Ammon's horn (tissue), 1 donor: ENCODE measurements around the gene GZMM.
"Not testable (repeated sequence)": the region's sequence is repeated elsewhere in the genome, so short reads cannot be mapped to it uniquely, and the experiment has no call there.

Experiments used
- DNase-seq: peaks from one replicate; pipeline ENCODE4 v3.0.0-alpha.2; 2016; ENCODE audit warnings: low spot score

GZMM gene

DNA sequence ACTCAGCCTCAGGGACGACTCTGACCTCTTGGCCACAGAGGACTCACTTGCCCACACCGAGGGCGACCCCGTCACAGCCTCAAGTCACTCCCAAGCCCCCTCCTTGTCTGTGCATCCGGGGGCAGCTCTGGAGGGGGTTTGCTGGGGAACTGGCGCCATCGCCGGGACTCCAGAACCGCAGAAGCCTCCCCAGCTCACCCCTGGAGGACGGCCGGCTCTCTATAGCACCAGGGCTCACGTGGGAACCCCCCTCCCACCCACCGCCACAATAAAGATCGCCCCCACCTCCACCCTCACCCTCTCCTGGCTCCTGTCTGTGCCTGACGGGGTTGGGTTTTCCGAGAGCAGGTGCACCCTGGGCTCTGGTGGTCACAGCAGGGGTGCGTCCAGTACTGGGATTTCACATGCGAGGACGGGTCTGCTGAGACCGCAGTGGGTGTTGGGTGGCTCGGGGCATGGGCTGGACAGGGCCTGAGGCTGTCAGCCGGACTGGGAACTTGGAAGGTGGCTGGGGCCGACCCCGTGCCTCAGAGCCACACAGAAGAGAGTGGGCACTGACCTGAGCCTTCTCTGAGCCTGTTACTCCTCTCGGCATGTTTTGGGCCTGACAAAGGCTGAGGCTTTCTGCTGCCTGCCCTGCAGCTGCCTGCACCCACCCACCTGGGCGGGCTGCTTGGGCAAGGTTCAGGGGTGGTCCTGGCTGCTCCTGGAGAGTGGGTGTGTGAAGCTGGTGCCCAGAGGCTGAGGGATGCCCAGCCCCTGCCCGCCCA lies 39.5 kb downstream of the GZMM start:
- DNase-seq: no peak

DNA sequence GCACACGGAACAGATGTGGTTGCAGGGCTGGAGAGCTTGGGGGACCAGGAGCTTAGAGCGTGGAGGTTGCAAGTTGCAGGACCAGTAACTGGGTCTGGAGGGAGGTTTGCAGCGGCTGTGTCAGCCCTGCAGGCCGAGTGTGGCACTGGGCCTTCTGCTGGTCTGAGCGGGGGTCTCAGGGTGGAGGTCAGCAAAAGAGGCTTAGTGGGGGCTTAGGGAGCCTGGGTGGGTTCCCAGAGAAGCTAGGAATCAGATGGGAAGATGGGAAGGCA lies 40.1 kb downstream of the GZMM start:
- DNase-seq: no peak

GRCh38 chr19:584240-585001 lies 40.6 kb downstream of the GZMM start:
- peak; percentile 74 for DNase-seq

- not testable (repeated sequence) for DNase-seq
These were observed 41.3 kb downstream of the GZMM start for GRCh38 chr19:585146-585545.

DNA sequence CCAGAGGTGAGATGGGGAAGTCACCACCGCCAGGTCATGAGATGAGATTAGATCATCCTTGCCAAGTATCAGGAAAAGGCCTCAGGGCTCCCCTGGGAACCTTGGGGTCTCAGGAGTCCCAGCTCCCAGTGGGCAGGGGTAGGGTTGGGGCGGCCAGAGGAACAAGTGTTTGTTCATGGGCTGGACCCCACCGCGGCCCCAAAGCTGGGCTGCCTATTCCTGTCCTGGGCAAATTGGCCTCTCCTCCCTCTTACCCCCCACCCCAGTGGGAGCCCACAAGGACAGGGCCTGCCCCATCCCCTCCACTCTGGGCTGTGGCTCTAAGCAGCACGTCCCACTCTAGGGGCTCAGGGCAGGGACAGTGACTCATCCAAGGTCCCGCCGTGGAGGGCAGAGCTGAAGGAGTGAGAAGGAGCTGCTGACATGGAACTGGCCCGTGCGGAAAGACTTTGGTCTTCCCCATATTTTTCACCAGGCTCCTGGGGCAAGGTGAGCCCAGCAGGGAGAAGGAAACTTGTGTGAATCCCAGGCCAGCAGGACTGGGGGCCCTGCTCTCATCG lies 41.8 kb downstream of the GZMM start:
- no peak for DNase-seq

GRCh38 chr19:588093-588740 lies 44.4 kb downstream of the GZMM start:
- DNase-seq: peak; percentile 93

DNA sequence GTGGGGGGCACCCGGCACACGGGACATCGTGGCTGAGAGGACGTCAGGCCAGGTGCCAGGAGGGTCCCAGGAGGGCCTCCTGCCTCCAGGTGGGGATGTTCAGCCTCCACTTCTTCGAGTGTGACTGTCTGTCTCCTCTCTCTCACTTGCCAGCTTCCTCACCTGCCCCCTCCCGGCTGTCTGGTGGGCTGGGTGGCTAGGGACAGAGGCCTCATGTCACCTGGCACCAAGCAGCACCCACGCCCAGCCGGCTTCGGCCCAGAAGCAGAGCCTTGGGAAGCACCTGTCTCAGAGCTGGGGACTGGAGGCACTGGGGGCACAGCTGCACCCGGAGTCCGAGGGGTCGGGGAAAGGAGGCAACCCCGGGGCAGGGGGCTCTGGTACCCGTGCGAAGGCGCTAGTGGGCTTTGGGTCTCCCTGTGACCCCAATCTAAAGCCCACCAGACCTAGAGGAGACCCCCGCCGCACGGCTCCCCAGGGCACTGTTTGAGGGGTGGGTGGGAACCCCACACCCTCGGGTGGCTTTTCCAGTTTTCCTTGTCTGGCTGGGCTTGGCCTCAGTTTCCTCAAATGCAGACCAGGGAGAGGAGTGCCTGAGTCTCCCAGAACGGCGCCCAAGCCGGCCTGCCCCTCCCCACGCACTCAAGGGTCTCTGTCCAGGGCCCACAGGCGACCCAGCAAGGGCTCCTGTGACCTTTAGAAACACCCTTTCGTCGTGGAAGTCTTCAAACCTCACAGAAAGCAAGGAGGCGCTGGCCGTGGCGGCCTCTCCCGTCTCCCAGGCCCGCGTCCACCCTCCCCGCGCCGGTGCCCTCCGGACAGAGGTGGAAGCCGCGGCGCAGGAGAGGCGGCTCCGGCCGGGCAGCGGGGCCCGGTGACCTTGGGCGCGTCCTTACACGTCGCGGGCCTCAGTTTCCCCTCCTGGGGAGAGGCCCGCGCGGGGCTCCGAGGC lies 45.2 kb downstream of the GZMM start:
- no peak for DNase-seq

GRCh38 chr19:589693-590395 lies 46.0 kb downstream of the GZMM start, which contains the start of gene HCN2:
TSS of gene HCN2 (plus strand) at chr19:589881. CDS start at chr19:589946, 65 bp downstream.
- no peak for DNase-seq

DNA sequence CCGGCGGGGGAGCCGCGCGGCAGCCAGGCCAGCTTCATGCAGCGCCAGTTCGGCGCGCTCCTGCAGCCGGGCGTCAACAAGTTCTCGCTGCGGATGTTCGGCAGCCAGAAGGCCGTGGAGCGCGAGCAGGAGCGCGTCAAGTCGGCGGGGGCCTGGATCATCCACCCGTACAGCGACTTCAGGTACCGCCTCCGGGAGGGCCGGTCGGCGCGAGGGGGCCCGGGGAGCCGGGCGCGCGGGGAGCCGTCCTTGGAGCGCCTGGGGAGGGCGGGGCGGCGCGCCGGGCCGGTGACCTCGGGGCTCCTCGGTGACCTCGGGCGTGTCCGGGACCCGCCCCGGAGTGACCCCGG lies 46.5 kb downstream of the GZMM start:
- no peak for DNase-seq

DNA sequence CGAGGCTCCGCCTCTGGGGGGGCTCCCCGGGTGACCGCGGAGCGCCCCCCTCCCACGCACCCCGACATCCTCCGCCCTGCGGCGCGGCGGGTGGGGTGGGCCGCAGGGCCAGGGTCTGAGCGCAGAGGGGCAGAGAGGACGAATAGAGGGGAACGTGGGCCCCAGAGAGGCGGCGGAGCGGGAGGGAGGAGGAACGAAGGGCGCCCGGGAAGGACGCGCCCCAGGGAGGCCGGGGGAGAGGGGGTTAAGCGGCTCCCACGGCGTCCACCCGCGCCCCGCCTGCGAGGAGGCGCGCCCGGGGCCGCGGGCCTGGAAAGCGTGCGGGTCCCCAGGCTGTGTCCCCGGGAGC lies 46.9 kb downstream of the GZMM start:
- no peak for DNase-seq

- DNase-seq: no peak
These were observed 47.5 kb downstream of the GZMM start for GRCh38 chr19:591099-591958.

DNA sequence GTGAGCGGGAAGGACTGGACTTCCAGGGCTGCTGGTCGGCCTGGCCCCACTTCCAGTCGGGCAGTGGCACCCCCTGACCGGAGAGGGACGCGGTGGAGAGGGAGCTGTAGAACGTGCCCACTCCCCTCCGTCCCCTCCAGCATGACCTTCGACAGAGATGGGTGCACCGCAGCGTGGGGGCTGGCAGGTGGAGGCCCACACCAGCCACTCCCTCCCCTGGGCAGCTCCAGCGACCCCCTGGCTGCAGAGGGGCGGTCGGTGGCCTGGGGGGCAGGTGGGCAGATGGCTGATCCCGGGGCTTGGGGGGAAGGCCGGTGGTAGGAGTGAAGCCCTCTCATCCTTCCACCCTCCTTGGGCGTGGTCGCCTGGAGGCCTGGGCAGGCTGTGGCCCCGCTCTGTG lies 48.2 kb downstream of the GZMM start:
- no peak for DNase-seq

DNA sequence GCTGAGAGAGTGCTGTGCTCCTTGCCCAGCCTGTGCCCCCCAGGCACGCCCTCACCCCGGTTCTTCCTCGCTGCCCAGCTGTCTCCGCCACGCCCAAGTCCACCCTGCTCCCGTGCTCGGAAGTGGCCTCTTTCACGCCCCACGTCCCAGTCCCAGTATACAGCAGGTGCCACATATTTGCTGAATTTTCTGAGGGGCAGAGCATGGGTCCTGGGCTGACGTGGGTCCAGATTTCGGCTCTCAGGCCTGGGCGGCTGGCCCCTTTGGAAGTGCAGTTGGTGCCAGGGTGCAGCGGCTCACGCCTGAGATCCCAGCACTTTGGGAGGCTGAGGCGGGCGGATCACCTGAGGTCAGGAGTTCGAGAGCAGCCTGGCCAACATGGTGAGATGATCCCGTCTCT lies 49.2 kb downstream of the GZMM start:
- DNase-seq: no peak

- DNase-seq: no peak
These were observed 49.7 kb downstream of the GZMM start for GRCh38 chr19:593505-593904.

DNA sequence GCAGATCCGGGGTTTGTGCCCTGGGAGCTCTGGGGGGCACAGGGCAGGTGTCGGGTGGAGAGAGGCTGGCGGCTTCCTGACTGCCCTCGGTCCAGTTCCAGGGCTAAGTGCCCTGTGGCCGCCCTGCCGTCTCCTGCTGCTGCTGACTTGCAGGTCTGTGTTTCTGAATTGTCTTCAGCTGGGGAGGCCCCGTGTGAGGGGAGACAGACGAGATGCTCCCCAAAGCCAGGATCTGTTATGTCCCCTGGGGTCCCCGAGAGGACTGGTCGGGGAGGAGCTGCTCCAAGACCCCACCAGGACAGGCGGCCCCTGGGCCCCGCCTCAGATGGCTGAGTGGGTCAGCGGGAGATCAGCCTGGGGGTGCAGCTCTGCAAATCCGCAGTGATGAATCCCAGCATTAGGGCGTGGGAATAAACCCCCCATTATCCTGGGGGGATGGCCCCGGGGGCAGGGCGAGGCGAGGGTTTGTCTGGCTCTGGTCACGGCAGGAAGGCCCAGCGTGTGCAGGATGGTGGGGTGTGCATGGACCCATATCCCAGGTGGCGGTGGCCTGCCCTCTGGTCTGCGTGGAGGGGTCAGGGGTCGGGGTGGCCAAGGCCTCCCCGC lies 50.5 kb downstream of the GZMM start:
- DNase-seq: no peak

- no peak for DNase-seq
These were observed 51.7 kb downstream of the GZMM start for GRCh38 chr19:595326-596262.

GRCh38 chr19:596263-596655 lies 52.4 kb downstream of the GZMM start:
- DNase-seq: no peak

GRCh38 chr19:597406-598315 lies 53.8 kb downstream of the GZMM start:
- no peak for DNase-seq
